IMR-90 (cell line): Measurements from ENCODE around the gene TNIP2.

Experiments used
- CEBPB ChIP-seq: IDR thresholded peaks from 2 replicates; pipeline ENCODE4 v1.6.1; 2012; ENCODE audit warnings: low read depth, low read length, improper control_type of control experiment
- CTCF ChIP-seq: conservative IDR thresholded peaks from 2 replicates; pipeline ENCODE4 v1.5.1; 2012; ENCODE audit warnings: mild to moderate bottlenecking, low read depth, low read length, improper control_type of control experiment
- ELK1 ChIP-seq: fragments of 150-350 bp; IDR thresholded peaks from 2 replicates; pipeline ENCODE4 v1.6.1; 2016; ENCODE audit warnings: low read depth, mild to moderate bottlenecking, low read length, moderate library complexity, borderline replicate concordance
- MAFK ChIP-seq: IDR thresholded peaks from 2 replicates; pipeline ENCODE4 v1.6.1; 2012; ENCODE audit warnings: low read depth, low read length, improper control_type of control experiment
- MXI1 ChIP-seq: IDR thresholded peaks from 2 replicates; pipeline ENCODE4 v1.6.1; 2012; ENCODE audit warnings: low read depth, mild to moderate bottlenecking, low read length, moderate library complexity, borderline replicate concordance
- NFE2L2 ChIP-seq: fragments of 150-350 bp; IDR thresholded peaks from 2 replicates; pipeline ENCODE4 v1.6.1; 2016; ENCODE audit warnings: low read depth, mild to moderate bottlenecking, low read length
- POLR2A ChIP-seq: IDR thresholded peaks from 2 replicates; pipeline ENCODE4 v1.6.1; 2012; ENCODE audit warnings: mild to moderate bottlenecking, low read depth, low read length
- RAD21 ChIP-seq: IDR thresholded peaks from 2 replicates; pipeline ENCODE4 v1.6.1; 2012; ENCODE audit warnings: low read length, improper control_type of control experiment
- RFX5 ChIP-seq: IDR thresholded peaks from 2 replicates; pipeline ENCODE4 v1.8.0; 2012; ENCODE audit warnings: low read depth, mild to moderate bottlenecking, low read length, moderate library complexity
- SMC3 ChIP-seq: fragments of 150-350 bp; IDR thresholded peaks from 2 replicates; pipeline ENCODE4 v1.6.1; 2016; ENCODE audit warnings: low read depth, mild to moderate bottlenecking, antibody characterized with exemption, low read length, moderate library complexity
- USF2 ChIP-seq: fragments of 150-350 bp; IDR thresholded peaks from 2 replicates; pipeline ENCODE4 v1.6.1; 2017; ENCODE audit warnings: mild to moderate bottlenecking, antibody characterized with exemption, low read length, low read depth

GRCh38 chr4:2750719-2751605, 5.2 kb downstream of the TNIP2 start:
- TF ChIP-seq CTCF (no peak), USF2 (no peak), RFX5 (no peak), CEBPB (no peak), RAD21 (no peak), NFE2L2 (no peak), ELK1 (no peak), POLR2A (no peak), MXI1 (no peak), MAFK (no peak), SMC3 (no peak)
